GM18505 (cell line): ENCODE data around the gene STAM.

Experiments
- ATAC-seq: cut with Tn5 transposase; IDR thresholded peaks from one replicate; pipeline ENCODE4 v1.9.1; 2021; ENCODE audit not compliant: unreplicated experiment
- POLR2A ChIP-seq: IDR thresholded peaks from 4 replicates; pipeline ENCODE4 v1.6.1; 2011; ENCODE audit warnings: borderline replicate concordance; ENCODE audit not compliant: insufficient read depth, insufficient read length; ENCODE audit errors: extremely low read depth

STAM gene

DNA sequence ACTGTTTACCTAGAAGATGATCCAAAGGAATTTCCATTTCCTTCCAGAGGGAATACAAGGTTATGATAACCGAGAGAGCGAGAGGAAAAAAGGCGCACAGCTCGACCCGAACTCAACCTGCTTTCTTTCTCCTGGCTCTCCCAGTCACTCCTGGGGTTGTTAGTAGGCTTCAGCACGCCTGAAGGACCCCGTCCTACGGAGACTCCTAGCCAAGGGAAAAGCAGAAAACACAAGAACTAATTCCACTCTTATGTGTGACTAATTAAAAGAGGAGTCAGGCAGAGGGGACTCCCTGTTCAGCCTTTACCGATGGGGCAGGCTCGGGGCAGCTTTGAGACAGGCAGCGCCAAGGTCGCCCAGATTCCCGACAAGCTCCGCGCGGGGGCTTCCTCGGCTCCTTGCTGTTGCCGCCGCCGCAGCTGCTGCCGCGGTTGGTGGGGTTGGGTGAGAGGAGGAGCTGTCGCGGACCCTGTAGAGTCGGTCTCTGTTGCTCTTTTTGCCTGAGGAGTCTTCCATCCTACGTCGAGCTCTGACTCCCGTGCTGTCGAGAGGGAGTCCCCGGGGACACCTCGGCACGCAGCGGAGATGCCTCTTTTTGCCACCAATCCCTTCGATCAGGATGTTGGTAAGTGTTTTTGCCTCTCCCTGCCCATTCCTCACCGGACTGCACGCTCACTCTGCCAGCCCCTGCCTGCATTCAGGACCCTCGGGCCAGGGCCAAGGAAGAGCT is at the start of gene STAM:
Gene STAM (plus strand): TSS at position 397 of the 730 bp plus-strand sequence. CDS start 189 bp downstream, at position 586.
- peak; percentile 88 for ATAC-seq
- TF ChIP-seq POLR2A, result peak; percentile 79

DNA sequence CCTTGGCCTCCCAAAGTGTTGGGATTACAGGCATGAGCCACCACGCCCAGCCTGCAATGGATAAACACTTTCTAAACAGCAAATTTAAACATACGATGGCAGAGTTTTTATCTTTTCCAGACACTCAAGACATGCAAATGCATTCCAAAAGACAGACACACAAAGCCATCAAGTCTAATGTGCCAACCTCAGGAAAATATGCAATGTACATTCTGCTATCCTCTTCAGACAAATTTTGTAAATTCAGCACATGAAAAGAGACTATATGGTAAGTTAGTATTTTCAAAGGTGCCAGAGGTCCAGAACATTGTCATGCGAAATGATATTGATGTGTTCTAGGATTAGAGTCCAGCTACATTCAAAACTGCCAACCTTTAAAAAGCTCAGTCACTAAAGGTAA is 46.6 kb upstream of the STAM start:
- ATAC-seq, result no peak
- no peak for TF ChIP-seq POLR2A

DNA sequence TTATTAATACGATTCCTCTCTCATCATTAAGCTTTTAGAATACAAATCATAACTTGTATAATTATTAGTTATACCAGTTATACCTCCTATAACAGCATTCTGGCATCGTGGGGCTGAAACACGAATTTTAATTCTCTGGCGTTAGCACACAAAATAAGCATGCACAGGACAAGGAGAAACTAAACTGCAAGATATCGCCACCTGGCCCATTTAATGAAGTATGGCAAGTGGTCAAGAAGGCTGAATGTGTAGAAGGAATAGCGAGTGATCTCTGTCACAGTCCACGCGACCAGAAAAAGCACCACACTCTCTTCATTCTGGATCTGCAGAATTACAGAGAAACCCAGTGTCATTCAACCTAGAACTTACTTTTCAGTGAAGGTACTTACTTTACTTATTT is 44.9 kb upstream of the STAM start:
- ATAC-seq, result no peak
- no peak for TF ChIP-seq POLR2A

DNA sequence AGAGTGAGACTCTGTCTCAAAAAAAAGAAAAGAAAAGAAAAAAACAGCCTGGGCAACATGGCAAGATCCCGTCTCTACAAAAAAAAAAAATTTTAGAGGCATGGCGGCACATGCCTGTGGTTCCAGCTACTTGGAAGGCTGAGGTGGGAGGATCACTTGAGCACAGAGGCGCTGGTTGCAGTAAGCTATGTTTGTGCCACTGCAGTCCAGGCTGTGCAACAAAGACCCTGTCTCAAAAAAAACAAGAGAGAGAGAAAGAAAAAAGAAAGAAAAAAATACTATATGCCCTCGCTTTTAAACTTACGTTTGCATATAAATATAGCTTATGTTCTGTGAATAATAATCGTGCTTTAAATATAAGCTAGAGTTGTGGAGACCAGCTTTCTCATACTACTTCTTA is 38.0 kb upstream of the STAM start:
- no peak for ATAC-seq
- no peak for TF ChIP-seq POLR2A

DNA sequence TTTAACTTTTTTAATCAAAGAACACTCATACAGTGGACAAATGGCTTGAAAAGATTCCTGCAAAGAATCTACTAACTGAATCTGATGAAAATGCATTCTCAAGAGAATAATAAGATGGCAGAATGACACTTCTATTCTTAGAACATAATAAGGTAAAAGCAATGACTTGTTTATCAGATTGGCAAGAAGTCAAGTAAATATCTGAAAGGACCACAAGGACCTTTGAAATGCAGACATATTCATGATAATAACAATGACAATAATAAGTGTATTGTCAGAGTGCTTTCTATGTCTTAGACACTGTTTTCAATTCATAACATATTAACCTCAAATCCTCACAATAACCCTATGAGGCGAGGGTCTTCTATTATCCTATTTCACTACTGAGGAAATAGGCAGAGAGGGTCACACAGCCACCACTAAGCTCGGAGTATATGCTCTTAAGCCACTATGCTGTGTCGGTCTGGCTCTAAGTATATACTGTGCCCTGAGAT is 37.4 kb upstream of the STAM start:
- no peak for ATAC-seq
- TF ChIP-seq POLR2A, result no peak

DNA sequence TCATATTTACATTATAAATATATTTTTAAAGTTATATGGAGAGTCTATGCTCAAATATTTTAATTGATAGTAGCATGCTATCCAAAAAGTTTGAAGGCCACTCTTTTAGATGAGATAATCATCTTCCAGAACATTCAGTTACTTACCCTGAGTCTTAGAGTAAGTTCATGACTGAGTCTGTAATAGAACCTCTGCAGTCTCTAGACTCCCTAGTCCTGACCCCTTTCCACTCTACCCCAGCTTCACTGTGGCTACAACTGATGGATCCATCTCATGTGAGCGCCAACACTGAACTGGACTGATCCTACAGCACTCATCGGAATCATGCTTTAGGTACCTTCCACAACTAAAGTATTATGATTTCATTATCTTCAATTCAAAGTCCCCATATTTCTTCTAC is 36.9 kb upstream of the STAM start:
- ATAC-seq, result no peak
- no peak for TF ChIP-seq POLR2A

DNA sequence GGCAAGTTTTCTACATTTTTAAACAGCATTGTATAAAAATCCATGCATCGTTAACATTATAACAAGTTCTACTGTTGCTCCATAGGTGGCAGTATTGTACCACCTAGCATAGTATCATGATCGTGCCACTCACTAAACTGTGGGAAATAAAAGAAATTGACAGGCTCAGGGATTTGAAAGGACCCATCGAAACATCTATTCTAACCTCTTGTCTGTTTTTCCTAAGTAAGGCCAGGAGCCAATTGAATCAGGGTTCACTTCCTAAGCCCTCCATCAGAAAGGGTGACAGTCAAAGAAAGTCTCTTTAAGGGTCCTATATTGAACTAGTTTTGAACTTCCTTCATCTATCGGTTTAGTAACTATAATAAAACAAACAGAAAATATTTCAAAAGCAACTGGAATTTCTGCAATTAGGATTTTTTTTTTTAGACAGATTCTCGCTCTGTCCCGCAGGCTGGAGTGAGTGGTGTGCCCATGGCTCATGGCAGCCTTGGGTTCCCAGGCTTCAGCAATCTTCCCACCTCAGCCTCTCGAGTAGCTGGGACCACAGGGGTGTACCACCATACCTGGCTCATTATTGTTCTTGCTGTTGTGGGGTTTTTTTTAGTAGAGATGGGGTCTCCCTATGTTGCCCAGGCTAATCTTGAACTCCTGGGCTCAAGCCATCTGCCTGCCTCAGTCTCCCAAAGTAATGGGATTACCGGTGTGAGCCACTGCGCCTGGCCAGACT is 36.2 kb upstream of the STAM start:
- no peak for TF ChIP-seq POLR2A
- ATAC-seq, result no peak

DNA sequence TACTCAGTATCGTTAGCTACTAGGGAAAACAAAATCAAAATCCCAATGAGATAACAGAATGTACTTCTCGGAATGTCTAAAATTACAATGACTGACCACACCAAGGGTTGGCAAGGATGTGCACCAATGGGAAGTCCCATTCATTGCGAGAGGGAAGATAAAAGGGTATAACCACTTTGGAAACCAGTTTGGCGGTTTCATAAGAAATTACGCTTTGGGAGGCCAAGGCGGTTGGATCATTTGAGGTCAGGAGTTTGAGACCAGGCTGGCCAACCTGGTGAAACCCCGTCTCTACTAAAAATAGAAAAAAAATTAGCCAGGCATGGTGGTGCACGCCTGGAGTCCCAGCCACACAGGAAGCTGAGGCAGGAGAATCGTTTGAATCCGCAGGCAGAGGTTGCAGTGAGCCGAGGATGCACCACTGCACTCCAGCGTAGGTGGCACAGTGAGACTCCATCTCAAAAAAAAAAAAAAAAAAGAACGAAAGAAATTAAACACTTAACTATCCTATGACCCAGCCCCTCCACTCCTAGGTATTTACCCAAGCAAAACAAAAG is 34.4 kb upstream of the STAM start:
- no peak for ATAC-seq

DNA sequence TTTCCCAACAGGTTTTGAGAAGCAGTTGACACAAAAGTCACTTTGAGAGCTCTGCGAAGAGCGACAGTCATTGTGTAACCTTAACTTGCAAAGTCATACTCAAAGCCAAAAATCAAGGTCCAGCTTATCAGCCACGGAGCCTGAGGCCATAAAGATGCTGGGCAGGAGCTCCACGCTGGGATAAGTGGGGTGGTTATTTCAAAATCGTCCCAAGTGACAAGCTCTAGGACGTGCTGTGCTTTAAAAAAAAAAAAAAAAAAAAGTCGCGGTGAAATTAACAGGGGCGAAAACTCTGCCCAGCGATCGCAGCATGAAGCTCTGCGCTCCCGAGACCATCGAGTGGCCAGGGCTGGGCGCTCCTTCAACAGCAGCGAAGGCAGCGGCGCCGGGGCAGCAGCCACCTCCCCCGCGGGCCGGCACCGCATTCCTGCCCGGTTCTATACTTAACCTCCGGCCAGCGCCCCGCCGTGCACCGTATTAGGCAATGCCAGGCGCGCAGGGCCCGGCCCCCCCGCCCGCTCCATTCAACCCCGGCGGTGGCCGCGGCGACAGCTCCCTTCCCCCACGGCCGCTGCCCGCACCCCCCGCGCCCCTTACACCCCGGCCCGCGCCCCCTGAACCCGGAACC is 27.4 kb upstream of the STAM start:
- ATAC-seq, result peak; percentile 43
- no peak for TF ChIP-seq POLR2A

More for the DNA sequence above, 34.4 kb upstream of the STAM start:
- no peak for TF ChIP-seq POLR2A

DNA sequence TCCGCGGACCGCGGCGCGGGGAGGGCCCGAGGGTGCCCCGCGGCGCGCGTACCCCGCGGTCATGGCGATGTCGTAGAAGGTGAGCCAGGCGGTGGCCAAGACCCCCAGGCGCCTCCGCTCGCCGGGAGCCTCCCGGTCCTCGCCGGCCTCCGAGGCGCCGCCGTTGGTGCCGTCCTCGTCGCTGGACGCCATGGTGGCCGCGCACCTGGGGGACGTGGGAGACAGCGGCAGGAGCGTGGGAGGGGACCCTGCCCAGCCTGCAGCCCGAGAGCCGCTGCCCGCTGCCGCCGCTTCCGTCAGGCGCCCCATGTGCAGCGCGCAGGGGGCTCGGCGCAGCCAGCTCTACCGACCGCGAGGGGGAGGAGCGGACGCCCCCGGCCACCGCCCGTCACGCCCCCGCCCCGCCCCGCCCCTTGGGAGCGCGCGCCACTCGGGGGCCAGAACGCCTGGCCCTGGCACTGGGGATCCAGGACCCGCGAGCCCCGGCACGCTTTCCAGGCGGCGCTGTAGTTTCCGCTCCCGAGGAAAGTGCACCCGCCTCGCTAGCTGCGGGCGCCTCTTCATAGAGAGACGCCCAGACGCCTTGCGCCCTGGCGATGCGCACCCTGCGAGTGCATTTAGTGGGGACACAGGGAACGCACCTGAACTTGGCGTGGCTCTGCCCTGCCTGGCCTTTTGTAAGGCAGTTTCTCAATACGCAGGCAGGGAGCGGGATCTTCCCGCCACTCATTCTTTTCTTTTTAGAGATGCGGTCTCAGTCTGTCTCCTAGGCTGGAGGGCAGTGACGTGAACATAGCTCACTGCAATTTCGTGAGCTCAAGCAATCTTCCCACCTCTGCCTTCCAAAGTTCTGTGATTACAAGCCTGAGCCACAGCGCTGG is 26.7 kb upstream of the STAM start, which contains the start of gene HACD1:
Gene HACD1 (minus strand): TSS at position 344 of the 881 bp plus-strand sequence. CDS start 35 bp downstream, at position 309.
- ATAC-seq, result peak; percentile 64
- TF ChIP-seq POLR2A, result no peak

DNA sequence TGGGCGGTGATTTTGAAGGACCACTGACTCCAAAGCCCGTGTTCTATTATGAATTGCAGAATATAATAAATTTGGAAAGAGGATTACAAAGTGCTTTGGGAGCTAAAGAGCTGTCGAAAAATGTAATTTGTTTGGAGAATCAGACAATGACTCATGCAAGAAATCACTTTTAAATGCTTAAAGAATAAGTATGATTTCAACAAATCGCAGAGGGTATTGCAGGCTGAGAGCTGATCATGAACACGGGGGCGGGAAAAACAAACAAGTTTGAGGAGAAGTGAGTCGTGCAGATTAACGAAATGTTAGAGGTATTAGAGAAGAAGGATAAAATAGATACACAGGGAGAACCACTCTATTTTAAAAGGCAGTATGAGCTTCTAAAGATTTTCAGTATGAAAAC is 21.9 kb upstream of the STAM start:
- no peak for ATAC-seq
- TF ChIP-seq POLR2A, result no peak

DNA sequence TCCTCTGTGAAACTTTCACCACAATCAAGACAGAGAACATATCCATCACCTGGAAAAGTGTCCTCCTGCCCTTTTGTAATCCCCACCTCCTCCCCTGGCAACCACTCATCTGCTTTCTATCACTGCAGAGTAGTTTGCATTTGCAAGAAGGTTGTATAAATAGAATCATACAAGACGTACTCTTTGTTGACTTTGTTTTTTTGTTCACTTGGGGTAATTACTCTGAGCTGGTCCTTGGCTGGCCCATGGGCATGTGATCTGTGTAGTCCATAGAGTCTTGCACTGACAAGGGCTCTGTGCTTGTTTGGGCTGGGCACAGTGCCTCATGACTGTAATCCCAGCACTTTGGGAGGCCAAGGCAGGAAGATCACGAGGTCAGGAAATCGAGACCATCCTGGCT is 19.0 kb upstream of the STAM start:
- TF ChIP-seq POLR2A, result no peak
- no peak for ATAC-seq
